Measurements from ENCODE around the gene DIAPH2. TPM values are rescaled to one million over a fixed set of nuclear protein-coding genes. Genes with fewer than 3 reads are reported as not detected.

The DIAPH2 gene
- total and polyA plus RNA-seq, 2 experiments from 2014 or later: 7.5 to 8.1 TPM

- Histone ChIP-seq H3K79me2 (ENCODE audit: insufficient read depth) (no peaks in the 10 kb centered on the region), H3K36me3 (ENCODE audit: low read depth) (no peaks in the 10 kb centered on the region), H3K9me2 (ENCODE audit: insufficient read depth) (no peaks in the 10 kb centered on the region), H3K9me3 (ENCODE audit: low read depth) (no peaks in the 10 kb centered on the region), H3K27ac (no peak overlapping the region), H2AFZ (no peak overlapping the region), H3F3A (ENCODE audit: insufficient read depth) (no peaks in the 10 kb centered on the region), H3K4me1 (ENCODE audit: insufficient read depth) (peaks cover 4% of the 10 kb centered on the region; the same call in 1 of the 2 replicates), H4K20me1 (ENCODE audit: insufficient read depth) (no peaks in the 10 kb centered on the region), H3K4me3 (no peak overlapping the region), H3K4me2 (ENCODE audit: unreplicated experiment) (no peak overlapping the region), H3K27me3 (replicated peaks; ENCODE audit: insufficient read depth) (no peaks in the 10 kb centered on the region), H3K9ac (no peak overlapping the region)
- in situ Hi-C loops (cut with MboI): no loop called here
- 25 to 31% methylated on average over 1 of the region's 1 CpG for WGBS, 2 experiments (ENCODE audit: low coverage in 1 of 2, low lambda C conversion rate in 2 of 2, missing lambda C conversion rate in 2 of 2)
- DNase-seq: no peak
- TF ChIP-seq EZH2 (IDR thresholded peaks at IDR 0.05; ENCODE audit: insufficient read depth, poor library complexity, severe bottlenecking) (no peak), EZH2phosphoT487 (IDR thresholded peaks at IDR 0.05; ENCODE audit: insufficient read depth, low read depth) (no peak)
Measured at GRCh38 chrX:97369947-97370346, 685.3 kb downstream of the DIAPH2 start.

DNA sequence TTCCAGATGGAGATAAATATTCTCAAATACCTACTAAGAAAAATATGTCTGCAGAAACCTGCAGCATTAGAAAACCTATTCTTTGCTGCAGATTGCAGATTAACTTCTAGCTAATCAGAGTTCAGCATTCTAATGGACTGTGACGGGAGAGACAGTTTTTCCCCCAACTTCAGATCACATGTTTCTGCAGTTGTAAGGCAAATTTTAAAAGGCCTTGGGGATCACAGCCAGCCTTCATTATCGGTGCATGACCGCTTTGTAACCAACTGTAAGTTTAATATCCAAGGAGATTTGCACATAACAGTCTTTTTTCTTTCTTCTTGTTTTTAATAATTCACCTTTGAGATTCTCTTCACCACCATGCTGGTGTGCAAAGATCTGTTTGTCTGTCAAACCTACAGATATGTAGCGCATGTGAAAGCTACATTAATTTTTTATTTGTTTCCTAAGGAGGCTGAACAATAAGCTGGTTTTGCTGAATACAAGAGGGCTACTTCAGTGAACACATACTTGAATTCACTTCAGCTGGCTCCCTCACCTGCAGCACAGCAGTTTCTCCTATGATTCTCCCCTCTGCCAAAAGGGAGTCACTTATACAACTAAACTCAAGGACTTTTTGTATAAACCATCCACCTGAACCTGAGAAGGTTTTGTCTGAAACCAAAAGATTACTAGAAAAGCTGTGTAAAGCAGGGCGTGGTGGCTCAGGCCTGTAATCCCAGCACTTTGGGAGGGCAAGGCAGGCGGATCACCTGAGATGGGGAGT lies 687.5 kb downstream of the DIAPH2 start:
- Histone ChIP-seq H3K9ac (no peak overlapping the region), H3F3A (ENCODE audit: insufficient read depth) (no peaks in the 10 kb centered on the region), H3K9me2 (ENCODE audit: insufficient read depth) (no peaks in the 10 kb centered on the region), H3K27ac (no peak overlapping the region), H3K79me2 (ENCODE audit: insufficient read depth) (no peaks in the 10 kb centered on the region), H2AFZ (no peak overlapping the region), H3K4me1 (ENCODE audit: insufficient read depth) (no peaks in the 10 kb centered on the region), H3K4me2 (ENCODE audit: unreplicated experiment) (no peak overlapping the region), H4K20me1 (ENCODE audit: insufficient read depth) (no peaks in the 10 kb centered on the region), H3K9me3 (ENCODE audit: low read depth) (no peaks in the 10 kb centered on the region), H3K36me3 (ENCODE audit: low read depth) (no peaks in the 10 kb centered on the region), H3K27me3 (replicated peaks; ENCODE audit: insufficient read depth) (no peaks in the 10 kb centered on the region), H3K4me3 (no peak overlapping the region)
- no peak for DNase-seq
- WGBS, 2 experiments (ENCODE audit: low coverage in 1 of 2, low lambda C conversion rate in 2 of 2, missing lambda C conversion rate in 2 of 2): 99 to 100% methylated on average over 6 of the region's 6 CpGs
- in situ Hi-C loops (cut with MboI): no loop called here
- TF ChIP-seq EZH2 (IDR thresholded peaks at IDR 0.05; ENCODE audit: insufficient read depth, poor library complexity, severe bottlenecking) (no peak), EZH2phosphoT487 (IDR thresholded peaks at IDR 0.05; ENCODE audit: insufficient read depth, low read depth) (no peak)

DNA sequence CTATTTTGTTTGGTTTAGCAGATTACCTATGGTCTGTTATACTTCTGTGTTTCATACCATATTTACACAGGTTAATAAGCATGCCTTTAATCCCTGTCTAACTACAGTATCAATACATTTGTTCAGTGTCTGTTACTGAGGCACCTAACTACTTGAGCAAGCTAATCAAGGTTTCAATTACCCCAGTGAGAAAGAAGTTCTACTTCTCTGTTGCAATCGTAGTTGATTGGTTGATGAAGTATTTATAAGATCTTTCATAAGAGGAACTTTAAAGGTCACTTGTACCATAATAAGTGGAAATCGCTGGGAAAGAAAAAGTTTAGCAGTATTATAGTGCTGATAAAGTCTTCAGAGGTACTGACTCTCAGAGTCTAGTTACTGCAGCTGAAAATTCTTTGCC lies 689.6 kb downstream of the DIAPH2 start:
- Histone ChIP-seq H3K36me3 (ENCODE audit: low read depth) (no peaks in the 10 kb centered on the region), H3K4me3 (no peak overlapping the region), H3K27me3 (replicated peaks; ENCODE audit: insufficient read depth) (no peaks in the 10 kb centered on the region), H2AFZ (no peak overlapping the region), H3K4me2 (ENCODE audit: unreplicated experiment) (no peak overlapping the region), H3K9me2 (ENCODE audit: insufficient read depth) (no peaks in the 10 kb centered on the region), H3K4me1 (ENCODE audit: insufficient read depth) (no peaks in the 10 kb centered on the region), H3F3A (ENCODE audit: insufficient read depth) (no peaks in the 10 kb centered on the region), H3K9me3 (ENCODE audit: low read depth) (no peaks in the 10 kb centered on the region), H3K9ac (no peak overlapping the region), H3K79me2 (ENCODE audit: insufficient read depth) (no peaks in the 10 kb centered on the region), H3K27ac (no peak overlapping the region), H4K20me1 (ENCODE audit: insufficient read depth) (no peaks in the 10 kb centered on the region)
- no peak for TF ChIP-seq EZH2phosphoT487 (IDR thresholded peaks at IDR 0.05; ENCODE audit: insufficient read depth, low read depth)
- TF ChIP-seq EZH2 (IDR thresholded peaks at IDR 0.05; ENCODE audit: insufficient read depth, poor library complexity, severe bottlenecking): no peak
- DNase-seq: no peak
- 96 to 97% methylated on average over 2 of the region's 2 CpGs for WGBS, 2 experiments (ENCODE audit: low coverage in 1 of 2, low lambda C conversion rate in 2 of 2, missing lambda C conversion rate in 2 of 2)
- in situ Hi-C loops (cut with MboI): no loop called here

GRCh38 chrX:97380200-97380599 lies 695.6 kb downstream of the DIAPH2 start:
- no peak overlapping the region for H2AFZ ChIP-seq
- H3K36me3 ChIP-seq (ENCODE audit: low read depth): no peaks in the 10 kb centered on the region
- no peaks in the 10 kb centered on the region for H3K9me3 ChIP-seq (ENCODE audit: low read depth)
- no peak for TF ChIP-seq EZH2 (IDR thresholded peaks at IDR 0.05; ENCODE audit: insufficient read depth, poor library complexity, severe bottlenecking)
- TF ChIP-seq EZH2phosphoT487 (IDR thresholded peaks at IDR 0.05; ENCODE audit: insufficient read depth, low read depth): no peak
- H3K27me3 ChIP-seq (replicated peaks; ENCODE audit: insufficient read depth): no peaks in the 10 kb centered on the region
- no peak overlapping the region for H3K9ac ChIP-seq
- in situ Hi-C loops (cut with MboI): no loop called here
- H3K4me2 ChIP-seq (ENCODE audit: unreplicated experiment): no peak overlapping the region
- no peak overlapping the region for H3K27ac ChIP-seq
- DNase-seq: no peak
- H3K79me2 ChIP-seq (ENCODE audit: insufficient read depth): no peaks in the 10 kb centered on the region
- no peaks in the 10 kb centered on the region for H4K20me1 ChIP-seq (ENCODE audit: insufficient read depth)
- no peak overlapping the region for H3K4me3 ChIP-seq
- H3K4me1 ChIP-seq (ENCODE audit: insufficient read depth): no peaks in the 10 kb centered on the region
- H3F3A ChIP-seq (ENCODE audit: insufficient read depth): no peaks in the 10 kb centered on the region
- H3K9me2 ChIP-seq (ENCODE audit: insufficient read depth): no peaks in the 10 kb centered on the region

Data from GM23248 (cell line).